H9 (cell line): Measurements from ENCODE around the gene SPTBN2. TPM values are rescaled to one million over a fixed set of nuclear protein-coding genes. Genes with fewer than 3 reads are reported as not detected.

ENCODE experiments used
- DNase-seq: peaks from one replicate; pipeline ENCODE4 v3.0.0-alpha.2; 2017
- H2AFZ ChIP-seq: one replicate; pipeline ENCODE4 v1.6.1; 2013; ENCODE audit warnings: mild to moderate bottlenecking, low read length, control low read depth, moderate library complexity
- H2AK5ac ChIP-seq: 2 replicates; pipeline ENCODE4 v1.6.1; 2013; ENCODE audit warnings: low read length, control low read depth, mixed read lengths; ENCODE audit not compliant: insufficient read length
- H2BK120ac ChIP-seq: one replicate; pipeline ENCODE4 v1.6.1; 2013; ENCODE audit warnings: low read depth, mild to moderate bottlenecking, low read length, control low read depth, inconsistent platforms; ENCODE audit not compliant: poor library complexity, severe bottlenecking
- H2BK12ac ChIP-seq: 2 replicates; pipeline ENCODE4 v1.6.1; 2013; ENCODE audit warnings: low read length, control low read depth, mixed read lengths, low read depth; ENCODE audit not compliant: insufficient read length
- H2BK15ac ChIP-seq: 2 replicates; pipeline ENCODE4 v1.6.1; 2013; ENCODE audit warnings: low read depth, low read length, control low read depth
- H2BK20ac ChIP-seq: one replicate; pipeline ENCODE4 v1.6.1; 2013; ENCODE audit warnings: low read depth, mild to moderate bottlenecking, low read length, control low read depth, inconsistent platforms; ENCODE audit not compliant: poor library complexity, severe bottlenecking
- H2BK5ac ChIP-seq: 2 replicates; pipeline ENCODE4 v1.6.1; 2013; ENCODE audit warnings: low read length, control low read depth, mixed read lengths; ENCODE audit not compliant: insufficient read length
- H3K14ac ChIP-seq: 2 replicates; pipeline ENCODE4 v1.6.1; 2013; ENCODE audit warnings: low read length, control low read depth; ENCODE audit not compliant: insufficient read depth
- H3K18ac ChIP-seq: 2 replicates; pipeline ENCODE4 v1.6.1; 2013; ENCODE audit warnings: low read depth, mild to moderate bottlenecking, mixed read lengths, low read length, control low read depth; ENCODE audit not compliant: insufficient read length
- H3K23ac ChIP-seq: 2 replicates; pipeline ENCODE4 v1.6.1; 2013; ENCODE audit warnings: low read length, control low read depth, mixed read lengths, low read depth; ENCODE audit not compliant: insufficient read length
- H3K23me2 ChIP-seq: 2 replicates; pipeline ENCODE4 v1.6.1; 2013; ENCODE audit warnings: low read depth, mild to moderate bottlenecking, mixed read lengths, low read length, control low read depth; ENCODE audit not compliant: insufficient read length, poor library complexity, severe bottlenecking
- H3K27ac ChIP-seq: 2 replicates; pipeline ENCODE4 v1.5.1; 2013; ENCODE audit warnings: low read length, control low read depth, mixed read lengths, low read depth; ENCODE audit not compliant: insufficient read length
- H3K27me3 ChIP-seq: 2 replicates; pipeline ENCODE4 v1.6.1; 2013; ENCODE audit warnings: low read length, control low read depth, inconsistent platforms; ENCODE audit not compliant: insufficient read depth
- H3K4ac ChIP-seq: 2 replicates; pipeline ENCODE4 v1.6.1; 2013; ENCODE audit warnings: low read depth, mild to moderate bottlenecking, control low read depth, inconsistent platforms, low read length, moderate library complexity
- H3K4me1 ChIP-seq: 2 replicates; pipeline ENCODE4 v1.6.1; 2013; ENCODE audit warnings: low read length, control low read depth, inconsistent platforms; ENCODE audit not compliant: insufficient read depth
- H3K4me2 ChIP-seq: 2 replicates; pipeline ENCODE4 v1.6.1; 2013; ENCODE audit warnings: low read length, control low read depth, mixed read lengths; ENCODE audit not compliant: insufficient read length, insufficient read depth
- H3K56ac ChIP-seq: 2 replicates; pipeline ENCODE4 v1.6.1; 2013; ENCODE audit warnings: low read depth, mild to moderate bottlenecking, mixed read lengths, low read length, control low read depth; ENCODE audit not compliant: insufficient read length
- H3K79me1 ChIP-seq: 2 replicates; pipeline ENCODE4 v1.6.1; 2013; ENCODE audit warnings: low read depth, mild to moderate bottlenecking, moderate library complexity, low read length, control low read depth, inconsistent platforms; ENCODE audit not compliant: insufficient read depth, poor library complexity, severe bottlenecking
- H3K79me2 ChIP-seq: 2 replicates; pipeline ENCODE4 v1.6.1; 2013; ENCODE audit warnings: low read length, control low read depth, inconsistent platforms; ENCODE audit not compliant: insufficient read depth
- H3K9ac ChIP-seq: 2 replicates; pipeline ENCODE4 v1.6.1; 2013; ENCODE audit warnings: low read length, control low read depth, mixed read lengths; ENCODE audit not compliant: insufficient read length; ENCODE audit errors: extremely low read depth
- H3K9me3 ChIP-seq: one replicate; pipeline ENCODE4 v1.6.1; 2013; ENCODE audit warnings: low read depth, low read length, inconsistent platforms; ENCODE audit not compliant: control insufficient read depth
- H3T11ph ChIP-seq: one replicate; pipeline ENCODE4 v1.6.1; 2013; ENCODE audit warnings: mild to moderate bottlenecking, low read length, control low read depth, inconsistent platforms
- H4K20me1 ChIP-seq: one replicate; pipeline ENCODE4 v1.6.1; 2013; ENCODE audit not compliant: control insufficient read depth, insufficient read length, insufficient read depth
- H4K5ac ChIP-seq: 2 replicates; pipeline ENCODE4 v1.6.1; 2013; ENCODE audit warnings: low read depth, mild to moderate bottlenecking, mixed read lengths, low read length, control low read depth; ENCODE audit not compliant: insufficient read length
- H4K8ac ChIP-seq: replicated peaks from 2 replicates; pipeline ENCODE4 v1.6.1; 2013; ENCODE audit warnings: low read length, control low read depth, mixed read lengths, low read depth; ENCODE audit not compliant: insufficient read length
- H4K91ac ChIP-seq: 2 replicates; pipeline ENCODE4 v1.6.1; 2013; ENCODE audit warnings: low read depth, mild to moderate bottlenecking, moderate library complexity, mixed read lengths, low read length, control low read depth; ENCODE audit not compliant: insufficient read length
- H3K27ac Mint-ChIP-seq, 3 experiments: 2 replicates in 2 of 3; 3 replicates in 1 of 3; pipeline ENCODE4 v1.8.0; 2020 to 2021; ENCODE audit warnings: mixed read lengths in 3 of 3, mild to moderate bottlenecking in 1 of 3, moderate library complexity in 1 of 3
- H3K27me3 Mint-ChIP-seq: 2 replicates; pipeline ENCODE4 v1.8.0; 2021; ENCODE audit warnings: low read depth, mild to moderate bottlenecking, moderate library complexity, mixed read lengths
- H3K36me3 Mint-ChIP-seq, 3 experiments: 2 replicates in 2 of 3; 3 replicates in 1 of 3; pipeline ENCODE4 v1.8.0; 2020 to 2021; ENCODE audit warnings: low read depth in 3 of 3, mixed read lengths in 3 of 3; ENCODE audit not compliant: insufficient read depth in 1 of 3
- H3K4me1 Mint-ChIP-seq, 2 experiments: 2 replicates each; pipeline ENCODE4 v1.8.0; 2020; ENCODE audit warnings: mixed read lengths in 2 of 2
- H3K4me3 Mint-ChIP-seq, 2 experiments: 2 replicates in 1 of 2; 3 replicates in 1 of 2; pipeline ENCODE4 v1.8.0; 2020 to 2021; ENCODE audit warnings: mild to moderate bottlenecking in 2 of 2, mixed read lengths in 2 of 2, moderate library complexity in 1 of 2
- H3K9me3 Mint-ChIP-seq, 2 experiments: 2 replicates in 1 of 2; 3 replicates in 1 of 2; pipeline ENCODE4 v1.8.0; 2020; ENCODE audit warnings: mild to moderate bottlenecking in 2 of 2, mixed read lengths in 2 of 2, moderate library complexity in 1 of 2
- CTCF ChIP-seq: fragments of 200-600 bp; sonication (generic); conservative IDR thresholded peaks from 3 replicates; pipeline ENCODE4 v1.8.0; 2021; ENCODE audit warnings: antibody characterized with exemption, mild to moderate bottlenecking
- WGBS: extraction: QIAGEN DNeasy Blood & Tissue Kit; methylation state at CpG from one replicate; pipeline ENCODE4 v1.1.7; 2013; ENCODE audit warnings: missing lambda C conversion rate, low lambda C conversion rate, mixed read lengths; ENCODE audit not compliant: insufficient read length; ENCODE audit errors: extremely low coverage; 5-methylcytosine and 5-hydroxymethylcytosine counted together
- total RNA-seq: library from RNA; stranded (reverse); gene quantifications from 2 replicates; pipeline ENCODE4 v1.2.1, GENCODE V29; 2021

Gene SPTBN2
- total RNA-seq, 1 experiment from 2014 or later: 80.4 TPM

DNA sequence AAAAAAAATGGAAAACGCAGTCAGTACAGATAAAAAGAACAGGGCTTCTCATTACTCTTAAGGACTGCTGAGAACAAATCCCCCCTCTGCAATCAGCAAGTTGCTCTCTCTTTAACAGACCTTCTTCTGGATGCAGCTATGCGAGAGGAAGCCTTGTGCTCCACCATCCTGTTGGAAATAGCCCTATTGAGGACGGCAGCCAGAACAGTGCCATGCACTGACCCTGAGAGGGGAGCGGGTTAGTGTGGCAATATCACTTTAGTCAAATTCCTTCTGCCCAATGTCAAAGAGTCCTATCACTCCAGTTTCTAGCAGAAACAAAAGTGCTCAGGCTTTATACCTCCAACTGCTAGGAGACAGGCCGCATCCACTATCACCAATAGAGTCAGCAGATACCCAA lies 58.2 kb downstream of the SPTBN2 start:
- TF ChIP-seq CTCF: no peak
- Histone ChIP-seq H2BK15ac (no peak overlapping the region), H3K27me3 (no peaks in the 10 kb centered on the region), H2BK120ac (no peak overlapping the region), H3T11ph (no peak overlapping the region), H2BK20ac (no peak overlapping the region), H3K56ac (no peak overlapping the region), H3K18ac (no peak overlapping the region), H4K5ac (no peak overlapping the region), H3K79me1 (peaks cover 3% of the 10 kb centered on the region), H3K4ac (no peak overlapping the region), H3K79me2 (peaks cover 2% of the 10 kb centered on the region; the same call in 1 of the 2 replicates), H2AFZ (no peak overlapping the region), H3K4me2 (no peak overlapping the region), H2BK5ac (no peak overlapping the region), H3K14ac (no peak overlapping the region), H3K4me1 (no peaks in the 10 kb centered on the region), H3K23ac (no peak overlapping the region), H2BK12ac (no peak overlapping the region), H3K27ac (no peak overlapping the region), H2AK5ac (no peak overlapping the region), H3K23me2 (no peaks in the 10 kb centered on the region), H4K91ac (no peak overlapping the region), H4K8ac (no peak overlapping the region), H3K9me3 (no peaks in the 10 kb centered on the region), H4K20me1 (peaks cover 2% of the 10 kb centered on the region), H3K9ac (no peak overlapping the region)
- WGBS: no CpG with 5 or more reads among the region's 5 CpGs
- H3K4me1 Mint-ChIP-seq: peaks cover 15 to 20% of the 10 kb centered on the region in 2 experiments
- H3K27me3 Mint-ChIP-seq: no peaks in the 10 kb centered on the region
- peaks cover 14 to 47% (median 31%) of the 10 kb centered on the region in 3 experiments; a peak in 6 of 7 replicates for H3K36me3 Mint-ChIP-seq
- no peak overlapping the region for H3K4me3 Mint-ChIP-seq
- no peak for DNase-seq
- no peaks in the 10 kb centered on the region for H3K9me3 Mint-ChIP-seq
- peak overlapping the region in 2 of 3 experiments; percentile 57 to 84; a peak in 3 of 7 replicates for H3K27ac Mint-ChIP-seq
